RWPE2 (cell line): ENCODE measurements around the gene C8G.

Experiments used
- ATAC-seq: fragments of 200-7000 bp; cut with Tn5 transposase; 3 replicates; pipeline ENCODE4 v1.9.1; 2021; ENCODE audit warnings: low read depth
- DNase-seq: peaks from one replicate; pipeline ENCODE4 v3.0.0-alpha.2; 2020; ENCODE audit warnings: low spot score
- H3K27ac ChIP-seq: fragments of 450-650 bp; 2 replicates; pipeline ENCODE4 v1.5.1; 2017; ENCODE audit warnings: mild to moderate bottlenecking; ENCODE audit not compliant: poor library complexity, severe bottlenecking
- H3K27me3 ChIP-seq: fragments of 250-450 bp; sonication (Bioruptor Pico); 2 replicates; pipeline ENCODE4 v1.5.1; 2021; ENCODE audit warnings: mild to moderate bottlenecking, moderate library complexity; ENCODE audit not compliant: insufficient read depth, poor library complexity, severe bottlenecking
- H3K36me3 ChIP-seq: fragments of 250-450 bp; sonication (Bioruptor Pico); 2 replicates; pipeline ENCODE4 v1.5.1; 2020; ENCODE audit warnings: low read depth, mild to moderate bottlenecking, moderate library complexity
- H3K4me1 ChIP-seq: fragments of 250-450 bp; sonication (Bioruptor Pico); 2 replicates; pipeline ENCODE4 v1.5.1; 2021; ENCODE audit warnings: mild to moderate bottlenecking, moderate library complexity; ENCODE audit not compliant: insufficient read depth, poor library complexity, severe bottlenecking
- H3K4me3 ChIP-seq: fragments of 250-450 bp; sonication (Bioruptor Pico); 2 replicates; pipeline ENCODE4 v1.5.1; 2021; ENCODE audit warnings: mild to moderate bottlenecking, moderate library complexity; ENCODE audit not compliant: severe bottlenecking
- H3K9me3 ChIP-seq: fragments of 250-450 bp; sonication (Bioruptor Pico); 2 replicates; pipeline ENCODE4 v1.5.1; 2021; ENCODE audit warnings: mild to moderate bottlenecking, moderate library complexity; ENCODE audit not compliant: severe bottlenecking
- CTCF ChIP-seq: fragments of 450-650 bp; IDR thresholded peaks from one replicate; pipeline ENCODE4 v1.5.1; 2017; ENCODE audit warnings: mild to moderate bottlenecking, moderate library complexity; ENCODE audit not compliant: poor library complexity, severe bottlenecking

C8G gene

GRCh38 chr9:136949239-136949816 is 4.3 kb downstream of the C8G start:
- peak; percentile 51 for DNase-seq
- peaks cover 9% of the 10 kb centered on the region for H3K4me1 ChIP-seq
- H3K36me3 ChIP-seq: no peaks in the 10 kb centered on the region
- no peaks in the 10 kb centered on the region for H3K9me3 ChIP-seq
- H3K27ac ChIP-seq: peak overlapping the region; percentile 58
- TF ChIP-seq CTCF: no peak
- peak; percentile 10 for ATAC-seq
- H3K27me3 ChIP-seq: no peaks in the 10 kb centered on the region
- H3K4me3 ChIP-seq: peak overlapping the region; percentile 51

DNA sequence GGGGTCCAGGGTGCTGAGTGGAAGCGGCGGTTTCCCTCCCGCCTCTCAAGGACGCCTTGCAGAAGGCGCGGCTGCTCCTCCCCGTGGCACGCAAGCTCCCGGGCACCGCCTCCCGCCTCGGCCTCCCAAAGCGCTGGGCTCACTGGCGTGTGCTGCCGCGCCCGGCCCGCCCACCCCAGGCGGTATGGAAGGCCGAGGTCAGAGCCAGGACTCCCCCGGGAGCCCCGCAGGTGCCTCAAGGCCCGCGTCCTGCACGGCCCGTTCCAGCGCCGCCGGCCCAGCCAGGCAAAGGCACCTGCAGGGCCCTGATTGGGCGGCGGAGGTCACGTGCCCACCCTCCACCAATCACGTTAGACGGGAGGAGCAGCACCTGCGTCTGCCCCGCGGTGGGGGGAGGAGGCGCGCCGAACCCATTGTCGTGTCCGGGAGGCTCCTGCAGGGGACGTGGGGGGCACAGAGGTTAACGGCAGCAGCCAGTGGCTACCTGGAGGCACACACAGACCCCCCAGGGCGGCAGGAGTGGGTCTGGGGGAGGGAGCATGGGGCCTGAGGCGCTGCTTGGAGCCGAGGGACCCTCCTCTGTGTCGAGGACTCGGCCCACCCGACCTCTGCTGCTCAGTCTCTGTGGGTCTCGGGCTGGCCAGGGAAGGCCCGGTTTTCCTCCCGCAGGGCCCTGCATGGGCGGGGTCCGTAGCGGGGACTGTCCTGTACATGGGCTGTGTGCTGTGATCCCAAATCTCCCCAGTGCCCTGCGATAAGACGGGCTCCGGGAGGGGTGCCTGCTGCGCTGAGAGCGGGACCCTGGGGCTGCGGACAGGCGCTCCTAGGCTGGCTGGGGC is 5.0 kb downstream of the C8G start:
- TF ChIP-seq CTCF: peak; percentile 20
- H3K4me3 ChIP-seq: peak overlapping the region; percentile 51
- peaks cover 6% of the 10 kb centered on the region for H3K4me1 ChIP-seq

GRCh38 chr9:136950656-136951276 is 5.7 kb downstream of the C8G start:
- Histone ChIP-seq H3K4me3 (peak overlapping the region; percentile 51), H3K27me3 (no peaks in the 10 kb centered on the region), H3K9me3 (no peaks in the 10 kb centered on the region), H3K36me3 (no peaks in the 10 kb centered on the region), H3K27ac (peak overlapping the region; percentile 58), H3K4me1 (peaks cover 6% of the 10 kb centered on the region)
- TF ChIP-seq CTCF: no peak
- DNase-seq: no peak
- no peak for ATAC-seq

More for the DNA sequence above, 5.0 kb downstream of the C8G start:
- peak overlapping the region; percentile 58 for H3K27ac ChIP-seq
- H3K36me3 ChIP-seq: no peaks in the 10 kb centered on the region
- no peaks in the 10 kb centered on the region for H3K27me3 ChIP-seq
- H3K9me3 ChIP-seq: no peaks in the 10 kb centered on the region
- DNase-seq (peak; percentile 94), ATAC-seq (peak; percentile 86)

GRCh38 chr9:136951541-136952320 is 6.7 kb downstream of the C8G start, which contains the start of gene LCN12:
LCN12 (plus strand) TSS chr9:136952273; CDS start chr9:136952328, 55 bp downstream.
- H3K36me3 ChIP-seq: no peaks in the 10 kb centered on the region
- DNase-seq (peak; percentile 57), ATAC-seq (no peak)
- TF ChIP-seq CTCF: no peak
- no peak within 1 kb of the TSS for H3K27ac ChIP-seq
- H3K4me3 ChIP-seq: no peak within 1 kb of the TSS
- H3K9me3 ChIP-seq: no peaks in the 10 kb centered on the region
- H3K27me3 ChIP-seq: no peaks in the 10 kb centered on the region
- H3K4me1 ChIP-seq: peaks cover 6% of the 10 kb centered on the region
